Uterus (tissue), 4 donors: Measurements from ENCODE around the gene LCT. TPM values are rescaled to one million over a fixed set of nuclear protein-coding genes. Genes with fewer than 3 reads are reported as not detected.

Experiments used
- DNase-seq, 2 donors: peaks; one replicate each; pipeline ENCODE4 v3.0.0-alpha.2; 2019 to 2020
- H3K27ac ChIP-seq, 2 donors: fragments of 200-600 bp; sonication (generic); 1 replicate in 1 of 2; 2 replicates in 1 of 2; pipeline ENCODE4 v1.5.1; 2016 to 2018
- H3K27me3 ChIP-seq, 2 donors: fragments of 200-600 bp; sonication (generic); one replicate each; pipeline ENCODE4 v1.5.1; 2018 to 2019; ENCODE audit warnings: control low read depth in 1 of 2
- H3K36me3 ChIP-seq, 2 donors: fragments of 200-600 bp; sonication (generic); one replicate each; pipeline ENCODE4 v1.5.1; 2019; ENCODE audit warnings: control low read depth in 1 of 2
- H3K4me1 ChIP-seq, 2 donors: fragments of 200-600 bp; sonication (generic); one replicate each; pipeline ENCODE4 v1.5.1; 2018 to 2019; ENCODE audit warnings: control low read depth in 1 of 2
- H3K4me3 ChIP-seq, 2 donors: fragments of 200-600 bp; sonication (generic); 1 replicate in 1 of 2; 2 replicates in 1 of 2; pipeline ENCODE4 v1.5.1; 2018 to 2019; ENCODE audit warnings: mild to moderate bottlenecking in 1 of 2
- H3K9me3 ChIP-seq, 2 donors: fragments of 200-600 bp; sonication (generic); one replicate each; pipeline ENCODE4 v1.5.1; 2019; ENCODE audit warnings: control low read depth in 1 of 2
- POLR2A ChIP-seq, 2 donors: fragments of 450-650 bp; IDR thresholded peaks; one replicate each; pipeline ENCODE4 v1.6.1; 2016; ENCODE audit warnings: antibody characterized with exemption in 2 of 2, mild to moderate bottlenecking in 1 of 2, moderate library complexity in 1 of 2
- intact Hi-C: fragments of 100-400 bp; cut with DNase I; formaldehyde crosslinking; loops from one replicate; pipeline ENCODE4 v1.15.1; 2023; ENCODE audit warnings: low total_unique reads
- total RNA-seq, 4 donors: library from RNA; depleted of rRNA in 3 of 4; stranded (reverse); fragments of >200 nt in 3 of 4; gene quantifications; one replicate each; pipeline versions ENCODE4 v1.1.0 to v1.2.4, GENCODE V29; 2014 to 2023
- TF ChIP-seq, protein P1 (sequence below), 4 experiments: fragments of 200-600 bp in 2 of 4; fragments of 450-650 bp in 2 of 4; sonication (generic) in 2 of 4; IDR thresholded peaks; one replicate each; pipeline ENCODE4 v1.5.1; 2016 to 2019; ENCODE audit warnings: antibody characterized with exemption in 4 of 4, mild to moderate bottlenecking in 2 of 4, moderate library complexity in 1 of 4
- donor health status: DM: yes; HTN: yes; CAD: no.

LCT gene
- total RNA-seq, 4 donors from 2014 or later: 0.07 TPM; not detected in 3

- TF ChIP-seq POLR2A (IDR thresholded peaks at IDR 0.05): no peak
- TF ChIP-seq, protein P1, sequence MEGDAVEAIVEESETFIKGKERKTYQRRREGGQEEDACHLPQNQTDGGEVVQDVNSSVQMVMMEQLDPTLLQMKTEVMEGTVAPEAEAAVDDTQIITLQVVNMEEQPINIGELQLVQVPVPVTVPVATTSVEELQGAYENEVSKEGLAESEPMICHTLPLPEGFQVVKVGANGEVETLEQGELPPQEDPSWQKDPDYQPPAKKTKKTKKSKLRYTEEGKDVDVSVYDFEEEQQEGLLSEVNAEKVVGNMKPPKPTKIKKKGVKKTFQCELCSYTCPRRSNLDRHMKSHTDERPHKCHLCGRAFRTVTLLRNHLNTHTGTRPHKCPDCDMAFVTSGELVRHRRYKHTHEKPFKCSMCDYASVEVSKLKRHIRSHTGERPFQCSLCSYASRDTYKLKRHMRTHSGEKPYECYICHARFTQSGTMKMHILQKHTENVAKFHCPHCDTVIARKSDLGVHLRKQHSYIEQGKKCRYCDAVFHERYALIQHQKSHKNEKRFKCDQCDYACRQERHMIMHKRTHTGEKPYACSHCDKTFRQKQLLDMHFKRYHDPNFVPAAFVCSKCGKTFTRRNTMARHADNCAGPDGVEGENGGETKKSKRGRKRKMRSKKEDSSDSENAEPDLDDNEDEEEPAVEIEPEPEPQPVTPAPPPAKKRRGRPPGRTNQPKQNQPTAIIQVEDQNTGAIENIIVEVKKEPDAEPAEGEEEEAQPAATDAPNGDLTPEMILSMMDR (IDR thresholded peaks at IDR 0.05): no peak
- DNase-seq: no peak
- H3K36me3 ChIP-seq: no peaks in the 10 kb centered on the region
- H3K27me3 ChIP-seq: no peaks in the 10 kb centered on the region
- no peaks in the 10 kb centered on the region for H3K9me3 ChIP-seq
- intact Hi-C loops: no loop called here
- no peak overlapping the region for H3K4me3 ChIP-seq
- H3K4me1 ChIP-seq: no peaks in the 10 kb centered on the region
- no peak overlapping the region for H3K27ac ChIP-seq
Observed at GRCh38 chr2:135853401-135853800, 16.4 kb upstream of the LCT start.

DNA sequence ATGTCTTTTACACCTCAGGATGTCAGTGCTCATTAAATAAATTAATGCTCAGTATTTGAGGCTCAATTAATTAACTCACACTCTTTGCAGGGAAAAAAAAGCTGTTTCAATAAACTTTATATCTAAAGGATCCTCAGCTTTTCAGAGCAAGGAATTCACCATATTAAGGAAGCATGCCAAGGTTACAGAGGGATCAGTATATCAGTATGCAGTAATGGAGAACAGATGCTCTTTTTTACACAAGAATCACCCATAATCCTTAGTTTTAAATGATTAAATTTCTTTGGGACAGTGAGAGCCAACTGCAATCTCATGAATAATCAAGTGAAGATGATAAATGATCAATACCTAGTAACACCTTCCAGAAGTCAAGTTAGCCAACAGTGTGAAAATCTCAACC is 14.9 kb upstream of the LCT start:
- Histone ChIP-seq H3K4me1 (no peaks in the 10 kb centered on the region), H3K36me3 (no peaks in the 10 kb centered on the region), H3K9me3 (no peaks in the 10 kb centered on the region), H3K27ac (no peak overlapping the region), H3K27me3 (no peaks in the 10 kb centered on the region), H3K4me3 (no peak overlapping the region)
- intact Hi-C loops: no loop called here
- no peak for DNase-seq
- TF ChIP-seq, protein P1 (IDR thresholded peaks at IDR 0.05): no peak
- no peak for TF ChIP-seq POLR2A (IDR thresholded peaks at IDR 0.05)

DNA sequence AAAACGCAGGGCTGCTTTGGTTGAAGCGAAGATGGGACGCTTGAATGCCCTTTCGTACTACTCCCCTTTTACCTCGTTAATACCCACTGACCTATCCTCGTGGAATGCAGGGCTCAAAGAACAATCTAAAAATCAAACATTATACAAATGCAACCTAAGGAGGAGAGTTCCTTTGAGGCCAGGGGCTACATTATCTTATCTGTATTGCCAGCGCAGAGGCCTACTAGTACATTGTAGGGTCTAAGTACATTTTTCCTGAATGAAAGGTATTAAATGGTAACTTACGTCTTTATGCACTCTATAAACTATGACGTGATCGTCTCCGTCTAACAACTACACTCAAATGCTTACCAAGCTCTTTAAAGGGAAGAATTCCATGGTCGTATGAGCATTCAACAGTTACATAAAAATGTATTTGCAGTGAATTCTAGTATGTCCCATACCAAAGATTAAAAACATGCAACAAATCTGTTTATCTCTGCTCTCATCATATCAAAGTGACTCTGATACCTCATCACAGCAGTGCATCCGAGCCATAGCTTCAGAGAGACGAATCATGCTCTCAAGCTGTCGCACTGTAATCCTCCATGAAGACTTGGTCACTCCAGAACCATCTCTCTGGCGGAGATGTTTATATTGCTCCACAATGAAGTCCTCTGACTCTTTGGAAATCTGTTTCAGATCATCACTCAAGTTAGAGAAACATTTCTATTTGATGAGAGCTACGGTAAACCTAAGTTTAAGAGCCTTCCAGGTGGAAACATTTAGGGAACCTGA is 14.1 kb upstream of the LCT start:
- intact Hi-C loops: no loop called here
- Histone ChIP-seq H3K27ac (no peak overlapping the region), H3K36me3 (no peaks in the 10 kb centered on the region)

GRCh38 chr2:135849087-135849486 is 12.1 kb upstream of the LCT start:
- TF ChIP-seq POLR2A (IDR thresholded peaks at IDR 0.05): no peak
- TF ChIP-seq, protein P1 (IDR thresholded peaks at IDR 0.05): no peak
- no peaks in the 10 kb centered on the region for H3K36me3 ChIP-seq
- intact Hi-C loops: no loop called here
- DNase-seq: no peak
- no peaks in the 10 kb centered on the region for H3K4me1 ChIP-seq
- no peaks in the 10 kb centered on the region for H3K9me3 ChIP-seq
- no peaks in the 10 kb centered on the region for H3K27me3 ChIP-seq
- no peak overlapping the region for H3K4me3 ChIP-seq
- no peak overlapping the region for H3K27ac ChIP-seq

More for the DNA sequence above, 14.1 kb upstream of the LCT start:
- H3K9me3 ChIP-seq: no peaks in the 10 kb centered on the region
- no peaks in the 10 kb centered on the region for H3K27me3 ChIP-seq
- no peaks in the 10 kb centered on the region for H3K4me1 ChIP-seq
- TF ChIP-seq POLR2A (IDR thresholded peaks at IDR 0.05): no peak
- no peak for DNase-seq
- H3K4me3 ChIP-seq: no peak overlapping the region

GRCh38 chr2:135845997-135846396 is 9.0 kb upstream of the LCT start:
- TF ChIP-seq, protein P1 (IDR thresholded peaks at IDR 0.05): no peak
- no peak for TF ChIP-seq POLR2A (IDR thresholded peaks at IDR 0.05)
- no peak for DNase-seq
- Histone ChIP-seq H3K9me3 (no peaks in the 10 kb centered on the region), H3K36me3 (no peaks in the 10 kb centered on the region), H3K27me3 (no peaks in the 10 kb centered on the region), H3K4me1 (no peaks in the 10 kb centered on the region), H3K27ac (no peak overlapping the region), H3K4me3 (no peak overlapping the region)
- intact Hi-C loops: no loop called here
